Body of pancreas (tissue), 4 donors: ENCODE data around the gene CD84.

Experiments
- CTCF ChIP-seq, 7 experiments: fragments of 450-650 bp in 4 of 7; fragments of 200-600 bp in 3 of 7; sonication (generic) in 3 of 7; IDR thresholded peaks; one replicate each; pipeline ENCODE4 v1.5.1; 2016 to 2019; ENCODE audit warnings: antibody characterized with exemption in 7 of 7
- POLR2A ChIP-seq, 3 donors: fragments of 450-650 bp; IDR thresholded peaks; one replicate each; pipeline ENCODE4 v1.6.1; 2016; ENCODE audit warnings: antibody characterized with exemption in 3 of 3, mild to moderate bottlenecking in 2 of 3

GRCh38 chr1:160590488-160590887 is 11.2 kb upstream of the CD84 start:
- TF ChIP-seq CTCF (IDR thresholded peaks at IDR 0.05) (no peak), POLR2A (IDR thresholded peaks at IDR 0.05) (no peak)
